Measurements from ENCODE around the gene CEP85L.

Gene CEP85L

GRCh38 chr6:118651282-118652050 is at the start of gene CEP85L:
TSS of gene CEP85L (minus strand) at chr6:118651591. CDS start at chr6:118651269, 322 bp downstream.
- FAIRE-seq: no peak

GRCh38 chr6:118700531-118700930 is 49.1 kb upstream of the CEP85L start:
- FAIRE-seq: no peak

- no peak for FAIRE-seq
Observed at GRCh38 chr6:118697554-118697953, 46.2 kb upstream of the CEP85L start.

- FAIRE-seq: no peak
Observed at GRCh38 chr6:118696271-118696670, 44.9 kb upstream of the CEP85L start.

- FAIRE-seq: no peak
Observed at GRCh38 chr6:118693562-118693961, 42.2 kb upstream of the CEP85L start.

GRCh38 chr6:118685823-118686449 is 34.5 kb upstream of the CEP85L start:
- no peak for FAIRE-seq

GRCh38 chr6:118683881-118684872 is 32.8 kb upstream of the CEP85L start:
- FAIRE-seq: no peak

- FAIRE-seq: no peak
Observed at GRCh38 chr6:118680452-118681095, 29.2 kb upstream of the CEP85L start.

GRCh38 chr6:118679327-118679901 is 28.0 kb upstream of the CEP85L start:
- no peak for FAIRE-seq

GRCh38 chr6:118678866-118679265 is 27.5 kb upstream of the CEP85L start:
- no peak for FAIRE-seq

- no peak for FAIRE-seq
Observed at GRCh38 chr6:118677193-118677592, 25.8 kb upstream of the CEP85L start.

GRCh38 chr6:118675225-118675624 is 23.8 kb upstream of the CEP85L start:
- FAIRE-seq: no peak

- no peak for FAIRE-seq
Observed at GRCh38 chr6:118674772-118675171, 23.4 kb upstream of the CEP85L start.

- FAIRE-seq: no peak
Observed at GRCh38 chr6:118672678-118673077, 21.3 kb upstream of the CEP85L start.

GRCh38 chr6:118669561-118669960 is 18.2 kb upstream of the CEP85L start:
- no peak for FAIRE-seq

GRCh38 chr6:118668761-118669385 is 17.5 kb upstream of the CEP85L start:
- FAIRE-seq: no peak

- FAIRE-seq: no peak
Observed at GRCh38 chr6:118667988-118668387, 16.6 kb upstream of the CEP85L start.

GRCh38 chr6:118665011-118665410 is 13.6 kb upstream of the CEP85L start:
- FAIRE-seq: no peak

- FAIRE-seq: no peak
Observed at GRCh38 chr6:118663993-118664985, 12.9 kb upstream of the CEP85L start.

GRCh38 chr6:118661831-118662230 is 10.4 kb upstream of the CEP85L start:
- no peak for FAIRE-seq

GRCh38 chr6:118660218-118660569 is 8.8 kb upstream of the CEP85L start:
- no peak for FAIRE-seq
